ENCODE measurements around the gene DPYSL5. TPM values are rescaled to one million over a fixed set of nuclear protein-coding genes. Genes with fewer than 3 reads are reported as not detected.
"Not testable (repeated sequence)": the region's sequence is repeated elsewhere in the genome, so short reads cannot be mapped to it uniquely, and the experiment has no call there.

Gene DPYSL5
- total RNA-seq, 1 experiment from 2014 or later = not detected

- no TSS peak for BruUV-seq (replicated peaks)
- Mint-ChIP-seq H3K36me3 (ENCODE audit: insufficient read depth, unreplicated experiment) (no peaks in the 10 kb centered on the region), H3K27ac (ENCODE audit: unreplicated experiment) (no peak overlapping the region), H3K4me3 (ENCODE audit: low read depth, unreplicated experiment) (no peak overlapping the region), H3K27me3 (ENCODE audit: unreplicated experiment) (peaks cover 79% of the 10 kb centered on the region), H3K9me3 (ENCODE audit: low read depth, unreplicated experiment) (no peaks in the 10 kb centered on the region), H3K4me1 (ENCODE audit: low read depth, unreplicated experiment) (no peaks in the 10 kb centered on the region)
- TF ChIP-seq, protein P1, sequence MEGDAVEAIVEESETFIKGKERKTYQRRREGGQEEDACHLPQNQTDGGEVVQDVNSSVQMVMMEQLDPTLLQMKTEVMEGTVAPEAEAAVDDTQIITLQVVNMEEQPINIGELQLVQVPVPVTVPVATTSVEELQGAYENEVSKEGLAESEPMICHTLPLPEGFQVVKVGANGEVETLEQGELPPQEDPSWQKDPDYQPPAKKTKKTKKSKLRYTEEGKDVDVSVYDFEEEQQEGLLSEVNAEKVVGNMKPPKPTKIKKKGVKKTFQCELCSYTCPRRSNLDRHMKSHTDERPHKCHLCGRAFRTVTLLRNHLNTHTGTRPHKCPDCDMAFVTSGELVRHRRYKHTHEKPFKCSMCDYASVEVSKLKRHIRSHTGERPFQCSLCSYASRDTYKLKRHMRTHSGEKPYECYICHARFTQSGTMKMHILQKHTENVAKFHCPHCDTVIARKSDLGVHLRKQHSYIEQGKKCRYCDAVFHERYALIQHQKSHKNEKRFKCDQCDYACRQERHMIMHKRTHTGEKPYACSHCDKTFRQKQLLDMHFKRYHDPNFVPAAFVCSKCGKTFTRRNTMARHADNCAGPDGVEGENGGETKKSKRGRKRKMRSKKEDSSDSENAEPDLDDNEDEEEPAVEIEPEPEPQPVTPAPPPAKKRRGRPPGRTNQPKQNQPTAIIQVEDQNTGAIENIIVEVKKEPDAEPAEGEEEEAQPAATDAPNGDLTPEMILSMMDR (IDR thresholded peaks at IDR 0.05; ENCODE audit: unreplicated experiment) = no peak
- DNase-seq = no peak
- CTCF ChIA-PET = no interaction called here
- intact Hi-C loops (cut with micrococcal nuclease; ENCODE audit: unreplicated experiment) = no loop called here
Observed at GRCh38 chr2:26880161-26880560, 32.2 kb downstream of the DPYSL5 start.

GRCh38 chr2:26880910-26881435, 33.0 kb downstream of the DPYSL5 start:
- CTCF ChIA-PET = interaction anchor here (0.6 kb wide), 1 partner anchor 56 kb away, joined by 5 read pairs; no protein-coding TSS in a partner anchor
- H3K9me3 Mint-ChIP-seq (ENCODE audit: low read depth, unreplicated experiment) = no peaks in the 10 kb centered on the region
- intact Hi-C loops (cut with micrococcal nuclease; ENCODE audit: unreplicated experiment) = no loop called here
- DNase-seq = no peak
- BruUV-seq (replicated peaks) = no TSS peak
- peaks cover 79% of the 10 kb centered on the region for H3K27me3 Mint-ChIP-seq (ENCODE audit: unreplicated experiment)
- H3K4me1 Mint-ChIP-seq (ENCODE audit: low read depth, unreplicated experiment) = no peaks in the 10 kb centered on the region
- H3K4me3 Mint-ChIP-seq (ENCODE audit: low read depth, unreplicated experiment) = no peak overlapping the region
- H3K36me3 Mint-ChIP-seq (ENCODE audit: insufficient read depth, unreplicated experiment) = no peaks in the 10 kb centered on the region
- no peak overlapping the region for H3K27ac Mint-ChIP-seq (ENCODE audit: unreplicated experiment)
- TF ChIP-seq, protein P1 (IDR thresholded peaks at IDR 0.05; ENCODE audit: unreplicated experiment) = no peak

- CTCF ChIA-PET; H3K4me3 Mint-ChIP-seq (ENCODE audit: low read depth, unreplicated experiment); H3K4me1 Mint-ChIP-seq (ENCODE audit: low read depth, unreplicated experiment); H3K9me3 Mint-ChIP-seq (ENCODE audit: low read depth, unreplicated experiment); intact Hi-C loops (cut with micrococcal nuclease; ENCODE audit: unreplicated experiment); DNase-seq; H3K27ac Mint-ChIP-seq (ENCODE audit: unreplicated experiment); BruUV-seq (replicated peaks); H3K36me3 Mint-ChIP-seq (ENCODE audit: insufficient read depth, unreplicated experiment): not testable (repeated sequence)
- H3K27me3 Mint-ChIP-seq (ENCODE audit: unreplicated experiment) = peaks cover 84% of the 10 kb centered on the region
Observed at GRCh38 chr2:26882220-26882619, 34.3 kb downstream of the DPYSL5 start.

- Mint-ChIP-seq H3K36me3 (ENCODE audit: insufficient read depth, unreplicated experiment) (no peaks in the 10 kb centered on the region), H3K4me3 (ENCODE audit: low read depth, unreplicated experiment) (no peak overlapping the region), H3K27ac (ENCODE audit: unreplicated experiment) (no peak overlapping the region), H3K27me3 (ENCODE audit: unreplicated experiment) (peaks cover 91% of the 10 kb centered on the region), H3K4me1 (ENCODE audit: low read depth, unreplicated experiment) (no peaks in the 10 kb centered on the region), H3K9me3 (ENCODE audit: low read depth, unreplicated experiment) (no peaks in the 10 kb centered on the region)
- DNase-seq = no peak
- CTCF ChIA-PET = no interaction called here
- TF ChIP-seq, protein P1 (IDR thresholded peaks at IDR 0.05; ENCODE audit: unreplicated experiment) = no peak
- no TSS peak for BruUV-seq (replicated peaks)
- intact Hi-C loops (cut with micrococcal nuclease; ENCODE audit: unreplicated experiment) = no loop called here
Observed at GRCh38 chr2:26883956-26884355, 36.0 kb downstream of the DPYSL5 start.

- no peaks in the 10 kb centered on the region for H3K9me3 Mint-ChIP-seq (ENCODE audit: low read depth, unreplicated experiment)
- H3K27ac Mint-ChIP-seq (ENCODE audit: unreplicated experiment) = no peak overlapping the region
- peaks cover 91% of the 10 kb centered on the region for H3K27me3 Mint-ChIP-seq (ENCODE audit: unreplicated experiment)
- TF ChIP-seq, protein P1 (IDR thresholded peaks at IDR 0.05; ENCODE audit: unreplicated experiment) = no peak
- no peak overlapping the region for H3K4me3 Mint-ChIP-seq (ENCODE audit: low read depth, unreplicated experiment)
- intact Hi-C loops (cut with micrococcal nuclease; ENCODE audit: unreplicated experiment) = no loop called here
- no peaks in the 10 kb centered on the region for H3K36me3 Mint-ChIP-seq (ENCODE audit: insufficient read depth, unreplicated experiment)
- no peak for DNase-seq
- CTCF ChIA-PET = no interaction called here
- no TSS peak for BruUV-seq (replicated peaks)
- H3K4me1 Mint-ChIP-seq (ENCODE audit: low read depth, unreplicated experiment) = no peaks in the 10 kb centered on the region
Observed at GRCh38 chr2:26884486-26884885, 36.6 kb downstream of the DPYSL5 start.

Data from Calu3 (cell line).